Pancreas (tissue), 10 donors: ENCODE measurements around the gene REPS2. TPM values are rescaled to one million over a fixed set of nuclear protein-coding genes. Genes with fewer than 3 reads are reported as not detected.

ENCODE experiments used
- ATAC-seq, 4 donors: fragments of 200-7000 bp; cut with Tn5 transposase; one replicate each; pipeline versions ENCODE4 v1.8.0 to v1.9.1; 2020; ENCODE audit warnings: mild to moderate bottlenecking in 4 of 4, moderate library complexity in 4 of 4
- DNase-seq, 6 donors: peaks; one replicate each; pipeline ENCODE4 v3.0.0-alpha.2; 2020
- FAIRE-seq: peaks from 2 replicates; lab custom pipeline; 2012; peaks lifted over from hg19 to GRCh38; lab: Jason Lieb, UNC
- H3K27ac ChIP-seq, 4 donors: fragments of 200-600 bp; sonication (generic); 1 replicate in 3 of 4; 2 replicates in 1 of 4; pipeline versions ENCODE4 v1.5.0 to v1.8.0; 2020
- H3K27me3 ChIP-seq, 4 donors: fragments of 200-600 bp; one replicate each; pipeline ENCODE4 v1.8.0; 2021
- H3K36me3 ChIP-seq, 3 donors: fragments of 200-600 bp; sonication (generic) in 1 of 3; one replicate each; pipeline versions ENCODE4 v1.5.0 to v1.8.0; 2020 to 2021
- H3K4me1 ChIP-seq, 3 donors: fragments of 200-600 bp; one replicate each; pipeline ENCODE4 v1.8.0; 2021
- H3K4me3 ChIP-seq, 4 donors: fragments of 200-600 bp; sonication (generic) in 2 of 4; one replicate each; pipeline versions ENCODE4 v1.5.0 to v1.8.0; 2020 to 2021
- H3K9me3 ChIP-seq, 4 donors: fragments of 200-600 bp; one replicate each; pipeline ENCODE4 v1.8.0; 2021
- whole genome bisulfite sequencing, 2 donors: extraction: QIAGEN DNeasy Blood & Tissue Kit; methylation state at CpG; one replicate each; pipeline ENCODE4 v1.1.7; 2013; 5-methylcytosine and 5-hydroxymethylcytosine counted together
- intact Hi-C, 3 donors: fragments of 100-400 bp; cut with DNase I; formaldehyde crosslinking; loops; one replicate each; pipeline versions ENCODE4 v1.11.1 to v1.14.2; 2022
- polyA plus RNA-seq, 2 donors: library from polyadenylated mRNA; stranded (reverse); fragments of 200-250 nt; gene quantifications; one replicate each; pipeline ENCODE4 v1.2.3, GENCODE V29; 2013
- total RNA-seq, 6 donors: library from RNA; stranded (reverse); fragmentation: NEBNext Ultra II Directional in 4 of 6; extraction: Animal tissue kit (Norgen Biotek cat#: 25700) in 4 of 6; gene quantifications; one replicate each; pipeline versions ENCODE4 v1.2.1 to v1.2.4, GENCODE V29; 2021 to 2023
- TF ChIP-seq, protein P1 (sequence below), 4 donors: fragments of 200-600 bp; sonication (generic) in 3 of 4; IDR thresholded peaks; one replicate each; pipeline versions ENCODE4 v1.5.0 to v1.8.0; 2021; ENCODE audit warnings: antibody characterized with exemption in 4 of 4
- donor health status: healthy with polysubstance abuse.
- donor health status: DM: no; HTN: no; CAD: no; lungs with moderate emphysema.
- donor health status: DM: no; HTN: no; CAD: no.
- donor health status: control.
- donor health status: control.
- donor health status: Bipolar disorder and iron deficiency.
- donor health status: DM: yes; HTN: yes; CAD: no.
- donor health status: DM: no; HTN: no; CAD: no.
- donor health status: DM: no; HTN: no; CAD: no.
- donor health status: DM: yes; HTN: yes; CAD: no.

The REPS2 gene
- total and polyA plus RNA-seq, 8 donors: 5.2 to 29.3 (median 15.3) TPM

DNA sequence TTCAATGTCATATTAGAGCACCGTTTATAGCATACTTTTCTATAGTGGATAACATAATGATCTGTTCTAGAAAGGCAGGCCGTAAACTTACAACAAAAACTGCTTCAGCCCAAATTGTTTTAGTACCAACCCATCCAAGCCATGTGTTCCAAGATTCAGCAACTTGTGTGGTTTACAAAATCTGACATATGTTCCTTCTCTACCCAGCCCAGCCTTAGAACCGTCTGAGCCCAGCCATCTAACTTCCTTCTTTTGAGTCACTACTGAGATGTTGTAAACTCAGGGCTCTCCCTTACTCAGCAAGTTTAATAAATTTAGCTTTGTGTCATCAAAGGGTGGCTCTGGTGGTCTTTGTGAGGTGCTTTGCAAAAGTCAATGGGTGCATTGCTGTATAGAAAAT, 32.4 kb upstream of the REPS2 start:
- DNase-seq (no peak), ATAC-seq (peak in 2 of 4 donors; percentile 37 to 50), FAIRE-seq (no peak)
- peaks cover 0 to 4% (median 0%) of the 10 kb centered on the region in 4 donors for H3K27me3 ChIP-seq
- intact Hi-C loops: no loop called here
- no peaks in the 10 kb centered on the region for H3K36me3 ChIP-seq
- no peak overlapping the region for H3K4me3 ChIP-seq
- no peak overlapping the region for H3K27ac ChIP-seq
- no peaks in the 10 kb centered on the region for H3K9me3 ChIP-seq
- WGBS, 2 donors: 85 to 86% methylated on average over 3 of the region's 3 CpGs
- TF ChIP-seq, protein P1, sequence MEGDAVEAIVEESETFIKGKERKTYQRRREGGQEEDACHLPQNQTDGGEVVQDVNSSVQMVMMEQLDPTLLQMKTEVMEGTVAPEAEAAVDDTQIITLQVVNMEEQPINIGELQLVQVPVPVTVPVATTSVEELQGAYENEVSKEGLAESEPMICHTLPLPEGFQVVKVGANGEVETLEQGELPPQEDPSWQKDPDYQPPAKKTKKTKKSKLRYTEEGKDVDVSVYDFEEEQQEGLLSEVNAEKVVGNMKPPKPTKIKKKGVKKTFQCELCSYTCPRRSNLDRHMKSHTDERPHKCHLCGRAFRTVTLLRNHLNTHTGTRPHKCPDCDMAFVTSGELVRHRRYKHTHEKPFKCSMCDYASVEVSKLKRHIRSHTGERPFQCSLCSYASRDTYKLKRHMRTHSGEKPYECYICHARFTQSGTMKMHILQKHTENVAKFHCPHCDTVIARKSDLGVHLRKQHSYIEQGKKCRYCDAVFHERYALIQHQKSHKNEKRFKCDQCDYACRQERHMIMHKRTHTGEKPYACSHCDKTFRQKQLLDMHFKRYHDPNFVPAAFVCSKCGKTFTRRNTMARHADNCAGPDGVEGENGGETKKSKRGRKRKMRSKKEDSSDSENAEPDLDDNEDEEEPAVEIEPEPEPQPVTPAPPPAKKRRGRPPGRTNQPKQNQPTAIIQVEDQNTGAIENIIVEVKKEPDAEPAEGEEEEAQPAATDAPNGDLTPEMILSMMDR (IDR thresholded peaks at IDR 0.05): no peak
- H3K4me1 ChIP-seq: no peaks in the 10 kb centered on the region

DNA sequence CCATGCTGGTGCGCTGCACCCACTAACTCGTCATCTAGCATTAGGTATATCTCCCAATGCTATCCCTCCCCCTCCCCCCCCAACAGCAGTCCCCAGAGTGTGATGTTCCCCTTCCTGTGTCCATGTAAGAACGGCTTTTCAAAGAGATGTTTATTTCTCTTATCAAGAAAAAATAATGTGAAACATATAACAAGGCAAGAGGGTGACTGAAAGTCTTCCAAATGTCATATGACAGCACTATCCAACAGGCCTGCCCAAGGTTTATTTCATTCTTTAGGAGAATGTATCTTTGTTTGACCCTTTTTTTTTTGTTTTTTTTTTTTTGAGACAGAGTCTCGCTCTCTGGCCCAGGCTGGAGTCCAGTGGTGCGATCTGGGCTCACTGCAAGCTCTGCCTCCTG, 29.9 kb upstream of the REPS2 start:
- H3K4me3 ChIP-seq: no peak overlapping the region
- H3K4me1 ChIP-seq: no peaks in the 10 kb centered on the region
- WGBS, 2 donors: 79 to 84% methylated on average over 3 to 4 of the region's 5 CpGs
- intact Hi-C loops: no loop called here
- no peaks in the 10 kb centered on the region for H3K36me3 ChIP-seq
- DNase-seq (no peak), ATAC-seq (no peak), FAIRE-seq (no peak)
- H3K27me3 ChIP-seq: peaks cover 0 to 4% (median 1%) of the 10 kb centered on the region in 4 donors
- no peaks in the 10 kb centered on the region for H3K9me3 ChIP-seq
- TF ChIP-seq, protein P1 (IDR thresholded peaks at IDR 0.05): no peak
- H3K27ac ChIP-seq: no peak overlapping the region

DNA sequence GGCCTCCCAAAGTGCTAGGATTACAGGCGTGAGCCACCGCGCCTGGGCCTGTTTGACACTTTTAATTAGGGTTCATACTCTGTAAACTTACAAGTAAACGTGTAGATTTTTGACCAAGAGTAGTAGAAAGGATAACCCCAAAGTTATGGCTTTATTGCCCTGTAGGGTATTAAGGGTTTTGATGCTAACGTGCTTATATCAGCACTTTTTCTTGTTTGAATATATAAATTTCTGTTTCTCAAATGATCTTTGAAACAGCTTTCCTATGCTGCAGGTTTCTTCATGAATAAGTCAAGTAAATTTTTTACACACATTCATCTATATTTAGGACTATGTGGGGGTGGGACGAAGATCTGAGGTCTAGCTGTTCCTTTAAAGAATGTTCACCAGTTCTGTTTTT, 29.3 kb upstream of the REPS2 start:
- intact Hi-C loops: no loop called here
- H3K4me3 ChIP-seq: no peak overlapping the region
- no peak for DNase-seq
- H3K9me3 ChIP-seq: no peaks in the 10 kb centered on the region
- FAIRE-seq: no peak
- H3K36me3 ChIP-seq: no peaks in the 10 kb centered on the region
- no peak for ATAC-seq
- TF ChIP-seq, protein P1 (IDR thresholded peaks at IDR 0.05): no peak
- H3K27ac ChIP-seq: no peak overlapping the region
- H3K27me3 ChIP-seq: peaks cover 0 to 4% (median 1%) of the 10 kb centered on the region in 4 donors
- WGBS, 2 donors: 79 to 89% methylated on average over 6 of the region's 6 CpGs
- no peaks in the 10 kb centered on the region for H3K4me1 ChIP-seq

DNA sequence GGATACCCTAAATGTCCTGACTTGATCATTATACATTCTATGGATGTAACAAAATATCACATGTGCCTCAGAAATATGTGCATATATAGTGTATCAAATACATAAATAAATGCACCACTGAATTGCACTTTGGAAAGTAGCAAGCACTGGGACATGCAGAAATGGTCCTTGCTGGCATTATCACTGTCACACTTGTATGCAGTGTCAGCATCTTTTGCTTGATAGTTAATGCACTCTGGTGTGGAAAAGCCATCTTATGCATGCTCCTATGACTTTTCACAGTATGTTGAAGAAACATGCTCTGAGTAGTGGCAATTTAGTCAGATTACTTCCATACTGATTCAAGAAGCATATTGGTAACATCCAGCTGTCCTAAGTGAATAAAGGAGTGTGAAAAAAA, 27.5 kb upstream of the REPS2 start:
- H3K4me3 ChIP-seq: no peak overlapping the region
- FAIRE-seq (no peak), DNase-seq (no peak), ATAC-seq (no peak)
- no peaks in the 10 kb centered on the region for H3K36me3 ChIP-seq
- H3K9me3 ChIP-seq: no peaks in the 10 kb centered on the region
- H3K4me1 ChIP-seq: no peaks in the 10 kb centered on the region
- intact Hi-C loops: no loop called here
- TF ChIP-seq, protein P1 (IDR thresholded peaks at IDR 0.05): no peak
- H3K27ac ChIP-seq: no peak overlapping the region
- peaks cover 0 to 4% (median 1%) of the 10 kb centered on the region in 4 donors for H3K27me3 ChIP-seq

DNA sequence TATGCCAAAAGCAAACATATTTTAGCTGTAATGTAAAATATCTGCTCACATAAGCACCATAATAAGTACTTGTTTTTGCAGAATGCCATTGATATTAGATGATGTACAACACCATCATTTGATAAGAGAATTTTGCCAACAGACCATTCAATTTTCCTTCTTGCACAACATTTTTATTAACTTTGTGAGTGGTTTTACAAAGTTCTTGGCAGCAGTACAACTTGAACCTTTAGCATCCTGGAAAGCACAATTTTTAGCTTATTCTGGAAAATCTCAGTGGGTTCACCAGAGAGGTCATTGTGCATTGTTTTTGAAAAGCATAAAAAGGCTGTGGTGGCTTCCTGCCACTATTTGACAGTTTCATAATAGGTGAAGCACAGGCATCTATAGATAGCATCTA, 26.4 kb upstream of the REPS2 start:
- Histone ChIP-seq H3K9me3 (no peaks in the 10 kb centered on the region), H3K36me3 (no peaks in the 10 kb centered on the region), H3K27me3 (peaks cover 0 to 4% (median 1%) of the 10 kb centered on the region in 4 donors), H3K4me1 (no peaks in the 10 kb centered on the region), H3K4me3 (no peak overlapping the region), H3K27ac (no peak overlapping the region)
- intact Hi-C loops: no loop called here
- FAIRE-seq (peak; percentile 70), ATAC-seq (no peak), DNase-seq (no peak)
- TF ChIP-seq, protein P1 (IDR thresholded peaks at IDR 0.05): no peak
